Subcutaneous adipose tissue (tissue), 4 donors: ENCODE data around the gene ARTN. TPM values are rescaled to one million over a fixed set of nuclear protein-coding genes. Genes with fewer than 3 reads are reported as not detected.

Experiments
- CTCF ChIP-seq: fragments of 450-650 bp; IDR thresholded peaks from one replicate; pipeline ENCODE4 v1.5.1; 2016; ENCODE audit warnings: low read depth, mild to moderate bottlenecking, control low read depth, antibody characterized with exemption, moderate library complexity
- total RNA-seq, 4 donors: library from RNA; depleted of rRNA; stranded (reverse); fragments of >200 nt; gene quantifications; one replicate each; pipeline ENCODE4 v1.1.0, GENCODE V29; 2016

ARTN gene
- total RNA-seq, 4 donors from 2014 or later = 0.68 to 0.88 TPM; not detected in 2

- no peak for TF ChIP-seq CTCF
Measured at GRCh38 chr1:43982808-43983207, 49.2 kb downstream of the ARTN start.

GRCh38 chr1:43983253-43983899 lies 49.8 kb downstream of the ARTN start:
- TF ChIP-seq CTCF = no peak

GRCh38 chr1:43984855-43985254 lies 51.3 kb downstream of the ARTN start:
- TF ChIP-seq CTCF = no peak

GRCh38 chr1:43985984-43986595 lies 52.5 kb downstream of the ARTN start:
- TF ChIP-seq CTCF = no peak

GRCh38 chr1:43986712-43987111 lies 53.1 kb downstream of the ARTN start:
- TF ChIP-seq CTCF = no peak

Other genes starting within 250 kb of the ARTN start
- gene ST3GAL3, start 226.3 kb upstream of the ARTN start, total RNA-seq = 10 to 100 TPM; 13.1 to 36.7 (median 19.0) TPM
- gene IPO13, start 13.1 kb downstream of the ARTN start, total RNA-seq = 10 to 100 TPM; 17.4 to 18.2 (median 17.8) TPM
- 10 to 100 TPM; 10.4 to 16.8 (median 12.3) TPM for gene DPH2, start 36.2 kb downstream of the ARTN start, total RNA-seq
- 100 to 1,000 TPM in 2 of 4 donors, 10 to 100 TPM in 2; 71.2 to 229 (median 106) TPM for gene ATP6V0B, start 41.2 kb downstream of the ARTN start, total RNA-seq
- gene B4GALT2, start 45.4 kb downstream of the ARTN start, total RNA-seq = 10 to 100 TPM; 21.1 to 44.3 (median 26.7) TPM
- 1 to 10 TPM in 3 of 4 donors, under 1 TPM in 1; 0.57 to 4.4 (median 2.4) TPM for gene CCDC24, start 57.8 kb downstream of the ARTN start, total RNA-seq
- gene SLC6A9, start 97.7 kb downstream of the ARTN start, total RNA-seq = under 1 TPM in 3 of 4 donors, not detected in 1; 0.22 to 0.94 (median 0.34) TPM
- not detected for gene KLF17, start 185.0 kb downstream of the ARTN start, total RNA-seq
- gene KLF18, start 207.8 kb downstream of the ARTN start, total RNA-seq = not detected